Hepatocyte (in vitro differentiated cells): ENCODE measurements around the gene HECTD1. TPM values are rescaled to one million over a fixed set of nuclear protein-coding genes. Genes with fewer than 3 reads are reported as not detected.
A peak's percentile ranks its signal among the peaks of the same experiment; 100 is the strongest.
"Not testable (repeated sequence)": the region's sequence is repeated elsewhere in the genome, so short reads cannot be mapped to it uniquely, and the experiment has no call there.

ENCODE experiments used
- DNase-seq: peaks from one replicate; pipeline ENCODE4 v3.0.0-alpha.2; 2016; ENCODE audit warnings: low spot score
- H2AFZ ChIP-seq: fragments of 200-600 bp; sonication (generic); 2 replicates; pipeline ENCODE4 v1.6.0; 2016; ENCODE audit warnings: antibody characterized with exemption, mild to moderate bottlenecking
- H3K27ac ChIP-seq: fragments of 200-600 bp; sonication (generic); 2 replicates; pipeline ENCODE4 v1.5.1; 2016; ENCODE audit warnings: mild to moderate bottlenecking
- H3K27me3 ChIP-seq: fragments of 200-600 bp; sonication (generic); 2 replicates; pipeline ENCODE4 v1.6.1; 2016
- H3K36me3 ChIP-seq: fragments of 200-600 bp; sonication (generic); replicated peaks from 2 replicates; pipeline ENCODE4 v1.5.1; 2016; ENCODE audit warnings: low read depth; ENCODE audit not compliant: insufficient read depth
- H3K4me1 ChIP-seq: fragments of 200-600 bp; sonication (generic); 2 replicates; pipeline ENCODE4 v1.5.1; 2016; ENCODE audit warnings: mild to moderate bottlenecking, moderate library complexity; ENCODE audit not compliant: insufficient read depth
- H3K4me2 ChIP-seq: fragments of 200-600 bp; sonication (generic); 2 replicates; pipeline ENCODE4 v1.6.0; 2016
- H3K4me3 ChIP-seq: fragments of 200-600 bp; sonication (generic); 2 replicates; pipeline ENCODE4 v1.5.1; 2016; ENCODE audit warnings: mild to moderate bottlenecking
- H3K79me2 ChIP-seq: fragments of 200-600 bp; sonication (generic); 2 replicates; pipeline ENCODE4 v1.6.0; 2017; ENCODE audit warnings: mild to moderate bottlenecking
- H3K9me2 ChIP-seq: fragments of 200-600 bp; sonication (generic); replicated peaks from 2 replicates; pipeline ENCODE4 v1.6.0; 2017; ENCODE audit warnings: mild to moderate bottlenecking; ENCODE audit not compliant: insufficient read depth
- H3K9me3 ChIP-seq: fragments of 200-600 bp; sonication (generic); 2 replicates; pipeline ENCODE4 v1.5.1; 2016; ENCODE audit warnings: low read depth, mild to moderate bottlenecking
- H4K20me1 ChIP-seq: fragments of 200-600 bp; sonication (generic); 2 replicates; pipeline ENCODE4 v1.6.0; 2016; ENCODE audit warnings: mild to moderate bottlenecking; ENCODE audit not compliant: insufficient read depth, poor library complexity, severe bottlenecking
- CTCF ChIP-seq: fragments of 200-600 bp; sonication (generic); IDR thresholded peaks from 2 replicates; pipeline ENCODE4 v1.5.1; 2016; ENCODE audit warnings: antibody characterized with exemption, mild to moderate bottlenecking; ENCODE audit not compliant: poor library complexity
- EZH2 ChIP-seq: fragments of 200-600 bp; sonication (generic); IDR thresholded peaks from 2 replicates; pipeline ENCODE4 v1.6.1; 2016; ENCODE audit warnings: antibody characterized with exemption, mild to moderate bottlenecking, borderline replicate concordance
- EZH2phosphoT487 ChIP-seq: fragments of 200-600 bp; sonication (generic); IDR thresholded peaks from one replicate; pipeline ENCODE4 v1.6.1; 2018; ENCODE audit warnings: antibody characterized with exemption, mild to moderate bottlenecking, low read depth, moderate library complexity; ENCODE audit not compliant: unreplicated experiment, severe bottlenecking
- WGBS: methylation state at CpG from one replicate; pipeline ENCODE4 v1.1.6; 2016; ENCODE audit warnings: low lambda C conversion rate; ENCODE audit errors: missing lambda C conversion rate; 5-methylcytosine and 5-hydroxymethylcytosine counted together
- polyA plus RNA-seq: library from polyadenylated mRNA; unstranded; fragments of >200 nt; fragmentation: Nextera tagmentation; extraction: Ambion mirVana; gene quantifications from 2 replicates; pipeline ENCODE4 v1.2.1, GENCODE V29; 2016
- total RNA-seq: library from RNA; depleted of rRNA; stranded (reverse); fragments of >200 nt; gene quantifications from 2 replicates; pipeline ENCODE4 v1.2.3, GENCODE V29; 2014

The HECTD1 gene
- total and polyA plus RNA-seq, 2 experiments from 2014 or later: 45.2 to 159 TPM

GRCh38 chr14:31251028-31251958 lies 43.7 kb upstream of the HECTD1 start:
- no peaks in the 10 kb centered on the region for H3K36me3 ChIP-seq
- H3K9me3 ChIP-seq: no peaks in the 10 kb centered on the region
- no peaks in the 10 kb centered on the region for H3K9me2 ChIP-seq
- H3K27ac ChIP-seq: peak overlapping the region; percentile 50
- no peaks in the 10 kb centered on the region for H4K20me1 ChIP-seq
- no peak overlapping the region for H3K4me3 ChIP-seq
- WGBS: 65% methylated on average over 10 of the region's 10 CpGs
- no peaks in the 10 kb centered on the region for H3K4me1 ChIP-seq
- no peaks in the 10 kb centered on the region for H3K79me2 ChIP-seq
- H2AFZ ChIP-seq: no peak overlapping the region
- H3K4me2 ChIP-seq: no peak overlapping the region
- no peak for DNase-seq
- H3K27me3 ChIP-seq: no peaks in the 10 kb centered on the region
- TF ChIP-seq EZH2phosphoT487 (no peak), CTCF (no peak), EZH2 (no peak)

GRCh38 chr14:31244626-31245025 lies 37.0 kb upstream of the HECTD1 start:
- Histone ChIP-seq H3K79me2 (no peaks in the 10 kb centered on the region), H3K27ac (peak overlapping the region; percentile 83), H3K9me2 (no peaks in the 10 kb centered on the region), H3K9me3 (no peaks in the 10 kb centered on the region), H3K4me1 (no peaks in the 10 kb centered on the region), H4K20me1 (no peaks in the 10 kb centered on the region), H3K36me3 (no peaks in the 10 kb centered on the region), H2AFZ (no peak overlapping the region), H3K4me3 (no peak overlapping the region), H3K27me3 (no peaks in the 10 kb centered on the region), H3K4me2 (no peak overlapping the region)
- WGBS: 77% methylated on average over 3 of the region's 3 CpGs
- no peak for DNase-seq
- TF ChIP-seq EZH2: no peak
- TF ChIP-seq EZH2phosphoT487: no peak
- no peak for TF ChIP-seq CTCF

- 76% methylated on average over 8 of the region's 8 CpGs for WGBS
- Histone ChIP-seq H3K27me3 (no peaks in the 10 kb centered on the region), H3K27ac (peak overlapping the region; percentile 83), H3K36me3 (no peaks in the 10 kb centered on the region), H3K4me2 (no peak overlapping the region), H4K20me1 (no peaks in the 10 kb centered on the region), H3K9me2 (no peaks in the 10 kb centered on the region), H3K79me2 (no peaks in the 10 kb centered on the region), H3K4me3 (no peak overlapping the region), H3K9me3 (no peaks in the 10 kb centered on the region), H3K4me1 (no peaks in the 10 kb centered on the region), H2AFZ (no peak overlapping the region)
- DNase-seq: peak; percentile 51
- no peak for TF ChIP-seq CTCF
Observed at GRCh38 chr14:31243860-31244259, 36.3 kb upstream of the HECTD1 start.

GRCh38 chr14:31242161-31242940 lies 34.8 kb upstream of the HECTD1 start:
- H3K4me2 ChIP-seq, H3K9me2 ChIP-seq, H3K27ac ChIP-seq, H2AFZ ChIP-seq, H3K79me2 ChIP-seq, H4K20me1 ChIP-seq, H3K4me1 ChIP-seq, DNase-seq, H3K36me3 ChIP-seq, H3K9me3 ChIP-seq, H3K27me3 ChIP-seq, H3K4me3 ChIP-seq: not testable (repeated sequence)
- WGBS: 93% methylated on average over 10 of the region's 10 CpGs
